ENCODE measurements around the gene P2RX2.

Gene P2RX2

GRCh38 chr12:132638541-132639408 lies 20.2 kb downstream of the P2RX2 start:
- DNase-seq (ENCODE audit: low spot score) = no peak

GRCh38 chr12:132639956-132640520 lies 21.5 kb downstream of the P2RX2 start:
- no peak for DNase-seq (ENCODE audit: low spot score)

DNA sequence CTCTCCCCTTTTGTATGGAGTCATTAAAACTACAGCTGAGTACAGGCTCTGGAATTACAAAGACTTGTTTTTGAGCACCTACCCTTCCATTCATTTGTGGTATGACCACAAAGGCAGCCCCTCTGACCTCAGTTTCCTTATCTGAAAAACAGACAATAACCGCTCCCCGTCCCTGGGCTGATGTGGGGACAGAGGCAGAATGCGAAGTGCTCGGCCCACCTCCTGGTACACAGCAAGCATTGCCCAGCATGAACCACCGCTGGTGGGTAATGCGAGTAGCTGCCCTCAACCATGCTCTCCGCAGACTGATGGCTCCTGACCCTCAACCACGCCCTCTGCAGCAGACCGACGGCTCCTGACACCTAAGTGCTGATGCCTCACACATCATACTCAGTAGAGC lies 22.4 kb downstream of the P2RX2 start:
- DNase-seq (ENCODE audit: low spot score) = no peak

- DNase-seq (ENCODE audit: low spot score) = no peak
Observed at GRCh38 chr12:132641811-132642650, 23.5 kb downstream of the P2RX2 start.

DNA sequence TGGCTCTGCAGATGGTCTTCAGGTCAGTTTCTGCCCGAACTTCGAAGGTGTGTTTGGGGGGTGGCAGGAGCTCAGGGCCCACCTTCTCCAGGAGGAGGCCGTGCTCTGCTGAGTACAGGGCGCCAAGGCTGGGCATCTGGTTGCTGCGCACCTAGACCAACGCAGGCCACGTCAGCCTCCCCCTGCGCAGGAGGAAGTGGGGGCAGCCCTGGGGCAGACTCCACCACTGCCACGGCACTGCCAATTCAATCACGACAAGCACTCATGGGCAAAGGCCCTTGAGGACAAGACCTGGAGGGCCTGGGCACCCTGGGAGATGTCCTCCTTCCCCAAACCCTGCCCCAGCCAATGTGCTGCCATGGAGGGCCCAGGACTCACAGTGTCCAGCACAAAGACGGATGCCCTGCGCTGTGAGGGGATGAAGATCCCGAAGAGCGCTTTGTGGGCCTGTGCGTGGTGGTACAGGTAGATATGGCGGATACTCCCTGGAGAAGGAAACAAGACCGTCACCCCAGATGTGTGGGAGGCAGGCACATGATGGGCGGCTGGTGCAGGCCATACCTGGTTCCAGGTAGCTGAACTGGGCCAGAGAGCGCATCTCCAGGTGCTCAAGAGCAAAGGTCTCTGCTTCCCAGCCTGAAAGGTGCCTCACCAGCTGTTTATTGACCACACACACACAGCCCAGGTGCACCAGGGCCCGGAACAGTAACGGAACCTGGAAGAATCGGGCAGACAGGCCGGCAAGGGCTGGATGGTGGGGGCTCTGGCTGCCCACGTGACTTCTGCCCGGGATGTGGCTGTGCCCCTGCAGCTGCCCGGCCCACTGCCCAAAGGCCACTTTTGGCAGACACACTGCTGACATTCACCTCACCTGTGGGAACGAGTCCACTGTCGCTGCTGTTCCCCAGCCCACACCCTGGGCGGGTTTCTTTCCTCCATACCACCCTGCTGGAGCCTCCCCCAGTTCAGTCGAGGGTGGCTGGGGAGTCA lies 24.6 kb downstream of the P2RX2 start:
- DNase-seq (ENCODE audit: low spot score) = no peak

DNA sequence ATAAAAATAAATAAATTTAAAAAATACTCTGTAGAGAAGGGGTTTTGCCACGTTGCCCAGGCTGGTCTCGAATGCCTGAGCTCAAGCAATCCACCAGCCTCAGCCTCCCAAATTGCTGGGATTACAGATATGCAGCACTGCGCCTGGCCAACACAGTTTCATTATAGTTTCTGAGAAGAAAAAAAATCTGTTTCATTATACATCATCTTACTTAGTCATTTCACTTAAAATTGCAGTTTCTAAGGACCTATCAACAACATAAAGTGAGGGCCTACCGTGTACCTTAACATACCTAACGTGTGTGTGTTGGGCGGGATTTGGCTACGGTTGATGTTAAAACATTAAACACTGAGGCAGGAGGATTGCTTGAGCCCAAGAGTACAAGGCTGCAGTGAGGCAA lies 28.3 kb downstream of the P2RX2 start:
- DNase-seq (ENCODE audit: low spot score) = no peak

DNA sequence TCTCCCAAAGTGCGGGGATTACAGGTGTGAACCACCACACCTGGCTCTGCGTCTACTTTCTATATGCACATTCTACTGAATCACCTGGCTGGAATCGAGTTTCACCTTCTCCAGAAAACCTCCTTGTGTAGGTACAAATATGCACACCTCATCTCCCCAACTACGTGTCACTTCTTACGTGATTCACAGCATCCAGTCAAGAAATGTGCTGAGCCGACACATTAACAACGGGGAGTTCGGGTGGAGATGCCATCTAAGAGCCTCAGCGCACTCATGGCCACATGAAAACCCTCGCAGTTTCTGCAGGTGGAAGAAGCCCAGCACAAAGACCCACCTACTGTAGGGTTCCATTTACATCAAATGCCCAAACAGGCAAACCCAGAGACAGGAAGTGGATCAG lies 29.3 kb downstream of the P2RX2 start:
- DNase-seq (ENCODE audit: low spot score) = no peak

DNA sequence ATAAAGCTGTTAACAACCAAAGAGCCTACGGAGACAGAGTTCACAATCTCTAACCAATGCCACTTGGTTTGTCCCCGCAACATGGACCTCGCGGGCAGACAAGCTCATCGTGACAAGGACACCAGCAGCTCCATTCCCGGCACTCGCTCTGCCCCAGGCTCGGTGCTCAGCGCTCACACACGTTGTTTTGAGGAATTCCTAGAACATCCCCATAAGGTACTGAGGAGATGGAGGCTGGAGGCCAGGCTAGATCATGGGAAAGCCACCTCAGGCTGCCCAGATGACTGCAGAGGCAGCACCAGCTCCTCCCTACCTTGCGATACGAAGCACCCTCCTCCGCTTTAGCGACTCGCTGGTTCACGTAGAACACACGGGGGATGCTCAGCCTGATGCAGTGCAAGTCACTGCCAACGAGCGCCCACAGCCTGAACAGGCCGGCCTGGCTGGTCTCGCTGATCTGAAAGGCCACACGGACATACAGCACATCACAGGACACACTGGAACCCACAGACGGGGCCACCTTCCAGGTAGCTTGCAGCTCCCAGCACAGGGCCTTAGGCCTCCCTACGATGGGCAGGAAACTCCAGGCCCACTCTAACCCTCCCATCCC lies 30.1 kb downstream of the P2RX2 start:
- no peak for DNase-seq (ENCODE audit: low spot score)

DNA sequence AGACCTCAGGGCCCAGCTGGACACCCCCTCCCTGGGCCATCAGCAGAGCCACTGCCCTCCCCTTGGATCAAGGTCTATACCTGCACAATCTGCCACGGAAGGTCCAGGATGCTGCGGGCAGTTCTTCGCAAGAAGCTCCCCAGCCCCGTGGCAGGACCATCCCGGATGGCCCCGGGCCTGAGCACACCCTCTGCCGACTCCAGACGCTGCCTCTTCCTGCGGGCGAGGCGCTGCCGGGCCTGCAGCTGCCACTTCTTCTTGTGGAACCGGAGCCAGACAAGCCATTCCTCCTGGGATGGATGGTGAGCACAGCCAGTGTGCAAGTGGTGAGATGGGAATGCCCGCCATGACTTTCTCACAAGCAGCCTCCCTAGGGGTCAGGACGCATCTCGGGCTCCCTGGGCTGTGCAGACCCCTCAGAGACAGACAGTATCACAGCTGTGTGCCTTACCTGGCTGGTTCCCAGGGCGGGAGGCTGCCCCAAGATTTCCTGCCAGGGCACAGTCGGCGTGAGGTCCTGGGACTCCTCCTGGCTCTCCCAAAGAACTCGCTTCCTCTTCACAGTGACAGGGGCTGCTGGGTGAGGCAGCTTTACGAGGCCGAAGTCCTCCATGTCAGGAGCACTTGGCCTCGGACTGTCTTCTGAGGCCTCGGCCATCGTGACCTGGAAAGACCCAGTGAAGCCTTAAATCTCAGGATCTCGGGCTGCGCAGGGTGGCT lies 30.8 kb downstream of the P2RX2 start:
- DNase-seq (ENCODE audit: low spot score) = no peak

GRCh38 chr12:132651444-132652100 lies 33.0 kb downstream of the P2RX2 start:
- no peak for DNase-seq (ENCODE audit: low spot score)

GRCh38 chr12:132653567-132654290 lies 35.2 kb downstream of the P2RX2 start:
- DNase-seq (ENCODE audit: low spot score) = no peak

- DNase-seq (ENCODE audit: low spot score) = no peak
Observed at GRCh38 chr12:132657004-132657727, 38.6 kb downstream of the P2RX2 start.

DNA sequence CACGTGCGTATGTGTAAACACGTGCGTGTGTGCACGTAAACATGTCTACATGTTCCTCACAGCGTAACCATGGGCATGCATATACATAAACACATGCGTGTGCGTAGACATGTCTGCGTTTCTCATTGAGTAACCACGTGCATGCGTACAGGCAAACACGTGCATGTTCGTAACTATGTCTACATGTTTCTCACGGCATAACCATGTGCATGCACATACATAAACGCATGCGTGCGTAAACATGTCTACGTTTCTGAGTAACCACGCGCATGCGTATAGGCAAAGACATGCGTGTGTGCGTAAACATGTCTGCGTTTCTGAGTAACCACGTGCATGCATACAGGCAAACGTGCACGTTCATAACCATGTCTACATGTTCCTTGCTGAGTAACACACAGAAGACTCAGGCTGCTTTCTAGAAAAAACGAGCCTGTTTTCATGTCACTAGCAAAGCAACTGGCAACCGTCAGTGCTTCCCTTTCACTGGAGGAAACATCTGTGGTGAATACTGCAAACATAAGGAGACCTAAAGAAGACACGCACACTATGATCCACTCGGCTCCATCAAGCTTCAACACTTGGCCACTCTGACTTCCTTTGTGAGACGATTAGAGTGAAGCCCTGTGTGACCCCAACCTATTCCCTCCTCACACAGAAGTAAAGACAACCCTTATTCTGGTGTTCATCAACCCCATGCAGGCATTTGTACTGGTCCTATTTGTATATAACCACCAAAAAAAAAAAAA lies 39.7 kb downstream of the P2RX2 start:
- DNase-seq (ENCODE audit: low spot score) = no peak

GRCh38 chr12:132659146-132659545 lies 40.6 kb downstream of the P2RX2 start:
- DNase-seq (ENCODE audit: low spot score) = no peak

DNA sequence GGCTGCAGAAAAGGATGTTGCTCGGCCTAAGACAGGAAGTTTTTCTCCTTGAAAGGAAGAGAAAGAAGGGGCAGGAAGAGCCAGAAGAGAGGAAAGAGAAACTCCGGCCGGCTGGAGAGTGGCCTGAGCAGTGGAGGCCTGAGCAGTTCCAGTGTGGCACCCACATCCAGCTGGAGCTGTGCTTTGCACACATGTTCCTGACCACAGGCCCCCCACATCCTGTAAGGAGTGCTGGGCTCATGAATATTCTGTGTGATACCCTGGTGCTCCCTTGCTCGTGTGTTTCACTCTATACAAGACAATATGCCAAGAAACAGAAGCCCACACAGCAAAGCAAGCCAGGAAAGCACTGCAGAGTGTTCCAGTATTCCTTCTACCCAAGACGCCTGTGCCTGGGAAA lies 41.5 kb downstream of the P2RX2 start:
- DNase-seq (ENCODE audit: low spot score) = no peak

GRCh38 chr12:132660996-132661395 lies 42.4 kb downstream of the P2RX2 start:
- DNase-seq (ENCODE audit: low spot score) = no peak

DNA sequence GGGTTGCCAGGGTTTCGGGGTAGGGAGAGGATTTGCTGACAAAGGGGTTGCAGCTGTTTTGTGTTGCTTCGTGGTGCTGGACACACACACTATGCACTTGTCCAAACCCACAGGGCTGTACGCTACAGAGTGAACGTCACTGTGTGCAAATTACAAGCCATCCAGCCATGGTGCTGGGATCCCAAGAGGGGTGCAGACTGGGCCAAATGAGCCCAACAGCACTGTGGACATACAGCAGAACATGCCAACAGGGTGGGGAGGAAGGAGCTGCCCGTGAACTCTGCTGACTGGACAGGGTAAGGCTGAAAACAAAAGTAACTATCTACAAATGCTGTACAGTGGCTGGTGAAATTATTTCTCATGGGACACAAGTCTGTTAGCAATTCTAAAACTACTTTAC lies 43.4 kb downstream of the P2RX2 start:
- peak; percentile 36 for DNase-seq (ENCODE audit: low spot score)

Measured in ecto neural progenitor cell (in vitro differentiated cells).